GM12878 (cell line): Measurements from ENCODE around the gene KIRREL3.

Source experiments
- EZH2 ChIP-seq: IDR thresholded peaks from 2 replicates; pipeline ENCODE4 v1.6.1; 2012; ENCODE audit warnings: low read depth, mild to moderate bottlenecking, control low read depth, inconsistent platforms, low read length, borderline replicate concordance; ENCODE audit not compliant: control insufficient read depth
- FOXM1 ChIP-seq: IDR thresholded peaks from 2 replicates; pipeline ENCODE4 v1.6.1; 2012; ENCODE audit warnings: low read depth, mild to moderate bottlenecking, inconsistent platforms, low read length, moderate library complexity
- JUNB ChIP-seq: IDR thresholded peaks from 2 replicates; pipeline ENCODE4 v1.6.1; 2016; ENCODE audit warnings: antibody characterized with exemption, mild to moderate bottlenecking
- POLR2A ChIP-seq: IDR thresholded peaks from 2 replicates; pipeline ENCODE4 v1.6.1; 2011; ENCODE audit warnings: low read depth, mild to moderate bottlenecking, low read length
- RAD21 ChIP-seq: IDR thresholded peaks from 2 replicates; pipeline ENCODE4 v1.6.1; 2011; ENCODE audit warnings: mild to moderate bottlenecking, low read depth, low read length, moderate library complexity; ENCODE audit not compliant: insufficient read depth
- SREBF1 ChIP-seq: IDR thresholded peaks from 2 replicates; pipeline ENCODE4 v1.6.1; 2012; ENCODE audit warnings: mild to moderate bottlenecking, low read length
- TAF1 ChIP-seq: IDR thresholded peaks from 2 replicates; pipeline ENCODE4 v1.6.1; 2011; ENCODE audit warnings: mild to moderate bottlenecking, low read depth, low read length, borderline replicate concordance
- TF ChIP-seq, protein P1 (sequence below), 3 experiments: IDR thresholded peaks in 2 of 3; conservative IDR thresholded peaks in 1 of 3; 2 replicates each; pipeline ENCODE4 v1.5.1; 2011; ENCODE audit warnings: low read depth in 3 of 3, low read length in 3 of 3, mild to moderate bottlenecking in 3 of 3, control low read depth in 2 of 3, moderate library complexity in 2 of 3, inconsistent platforms in 1 of 3, mixed read lengths in 1 of 3; ENCODE audit not compliant: control insufficient read depth in 2 of 3, insufficient read depth in 1 of 3; ENCODE audit errors: extremely low read depth in 1 of 3
- TF ChIP-seq, protein P2 (sequence below): fragments of 450-650 bp; conservative IDR thresholded peaks from 2 replicates; pipeline ENCODE4 v1.6.1; 2017; ENCODE audit warnings: mild to moderate bottlenecking, moderate library complexity
- TF ChIP-seq, protein P3 (sequence below): IDR thresholded peaks from 2 replicates; pipeline ENCODE4 v1.6.1; 2012; ENCODE audit warnings: mild to moderate bottlenecking, low read depth, low read length

DNA sequence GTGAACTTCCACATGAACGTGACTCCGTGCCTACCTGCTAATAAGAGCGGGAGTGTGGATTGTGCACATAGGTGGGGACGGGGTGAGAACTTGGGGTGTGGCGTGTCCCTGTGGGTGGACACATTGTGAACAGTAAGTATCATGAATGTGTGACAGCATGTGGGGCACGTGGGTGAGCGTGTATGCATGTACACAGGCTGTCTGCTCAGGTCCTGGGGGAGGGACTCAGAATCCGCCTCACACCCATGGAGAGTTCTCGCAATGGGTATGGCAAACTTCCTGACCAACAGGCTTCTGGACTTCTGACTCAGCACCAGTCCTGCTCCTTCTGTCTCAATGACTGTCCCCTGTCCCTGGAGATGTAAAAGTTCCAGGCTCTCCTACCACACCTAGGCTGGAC, 422.1 kb downstream of the KIRREL3 start:
- TF ChIP-seq POLR2A (no peak), JUNB (no peak), TAF1 (no peak), EZH2 (no peak), SREBF1 (no peak), FOXM1 (no peak), RAD21 (no peak)
- TF ChIP-seq, protein P1, sequence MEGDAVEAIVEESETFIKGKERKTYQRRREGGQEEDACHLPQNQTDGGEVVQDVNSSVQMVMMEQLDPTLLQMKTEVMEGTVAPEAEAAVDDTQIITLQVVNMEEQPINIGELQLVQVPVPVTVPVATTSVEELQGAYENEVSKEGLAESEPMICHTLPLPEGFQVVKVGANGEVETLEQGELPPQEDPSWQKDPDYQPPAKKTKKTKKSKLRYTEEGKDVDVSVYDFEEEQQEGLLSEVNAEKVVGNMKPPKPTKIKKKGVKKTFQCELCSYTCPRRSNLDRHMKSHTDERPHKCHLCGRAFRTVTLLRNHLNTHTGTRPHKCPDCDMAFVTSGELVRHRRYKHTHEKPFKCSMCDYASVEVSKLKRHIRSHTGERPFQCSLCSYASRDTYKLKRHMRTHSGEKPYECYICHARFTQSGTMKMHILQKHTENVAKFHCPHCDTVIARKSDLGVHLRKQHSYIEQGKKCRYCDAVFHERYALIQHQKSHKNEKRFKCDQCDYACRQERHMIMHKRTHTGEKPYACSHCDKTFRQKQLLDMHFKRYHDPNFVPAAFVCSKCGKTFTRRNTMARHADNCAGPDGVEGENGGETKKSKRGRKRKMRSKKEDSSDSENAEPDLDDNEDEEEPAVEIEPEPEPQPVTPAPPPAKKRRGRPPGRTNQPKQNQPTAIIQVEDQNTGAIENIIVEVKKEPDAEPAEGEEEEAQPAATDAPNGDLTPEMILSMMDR (IDR thresholded peaks at IDR 0.05 in 2 of 3, conservative IDR thresholded peaks at IDR 0.05 in 1 of 3; ENCODE audit: control insufficient read depth in 2 of 3, extremely low read depth in 1 of 3, insufficient read depth in 1 of 3, low read depth in 3 of 3, low read length in 3 of 3): no peak
- TF ChIP-seq, protein P2, sequence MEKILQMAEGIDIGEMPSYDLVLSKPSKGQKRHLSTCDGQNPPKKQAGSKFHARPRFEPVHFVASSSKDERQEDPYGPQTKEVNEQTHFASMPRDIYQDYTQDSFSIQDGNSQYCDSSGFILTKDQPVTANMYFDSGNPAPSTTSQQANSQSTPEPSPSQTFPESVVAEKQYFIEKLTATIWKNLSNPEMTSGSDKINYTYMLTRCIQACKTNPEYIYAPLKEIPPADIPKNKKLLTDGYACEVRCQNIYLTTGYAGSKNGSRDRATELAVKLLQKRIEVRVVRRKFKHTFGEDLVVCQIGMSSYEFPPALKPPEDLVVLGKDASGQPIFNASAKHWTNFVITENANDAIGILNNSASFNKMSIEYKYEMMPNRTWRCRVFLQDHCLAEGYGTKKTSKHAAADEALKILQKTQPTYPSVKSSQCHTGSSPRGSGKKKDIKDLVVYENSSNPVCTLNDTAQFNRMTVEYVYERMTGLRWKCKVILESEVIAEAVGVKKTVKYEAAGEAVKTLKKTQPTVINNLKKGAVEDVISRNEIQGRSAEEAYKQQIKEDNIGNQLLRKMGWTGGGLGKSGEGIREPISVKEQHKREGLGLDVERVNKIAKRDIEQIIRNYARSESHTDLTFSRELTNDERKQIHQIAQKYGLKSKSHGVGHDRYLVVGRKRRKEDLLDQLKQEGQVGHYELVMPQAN: no peak
- TF ChIP-seq, protein P3, sequence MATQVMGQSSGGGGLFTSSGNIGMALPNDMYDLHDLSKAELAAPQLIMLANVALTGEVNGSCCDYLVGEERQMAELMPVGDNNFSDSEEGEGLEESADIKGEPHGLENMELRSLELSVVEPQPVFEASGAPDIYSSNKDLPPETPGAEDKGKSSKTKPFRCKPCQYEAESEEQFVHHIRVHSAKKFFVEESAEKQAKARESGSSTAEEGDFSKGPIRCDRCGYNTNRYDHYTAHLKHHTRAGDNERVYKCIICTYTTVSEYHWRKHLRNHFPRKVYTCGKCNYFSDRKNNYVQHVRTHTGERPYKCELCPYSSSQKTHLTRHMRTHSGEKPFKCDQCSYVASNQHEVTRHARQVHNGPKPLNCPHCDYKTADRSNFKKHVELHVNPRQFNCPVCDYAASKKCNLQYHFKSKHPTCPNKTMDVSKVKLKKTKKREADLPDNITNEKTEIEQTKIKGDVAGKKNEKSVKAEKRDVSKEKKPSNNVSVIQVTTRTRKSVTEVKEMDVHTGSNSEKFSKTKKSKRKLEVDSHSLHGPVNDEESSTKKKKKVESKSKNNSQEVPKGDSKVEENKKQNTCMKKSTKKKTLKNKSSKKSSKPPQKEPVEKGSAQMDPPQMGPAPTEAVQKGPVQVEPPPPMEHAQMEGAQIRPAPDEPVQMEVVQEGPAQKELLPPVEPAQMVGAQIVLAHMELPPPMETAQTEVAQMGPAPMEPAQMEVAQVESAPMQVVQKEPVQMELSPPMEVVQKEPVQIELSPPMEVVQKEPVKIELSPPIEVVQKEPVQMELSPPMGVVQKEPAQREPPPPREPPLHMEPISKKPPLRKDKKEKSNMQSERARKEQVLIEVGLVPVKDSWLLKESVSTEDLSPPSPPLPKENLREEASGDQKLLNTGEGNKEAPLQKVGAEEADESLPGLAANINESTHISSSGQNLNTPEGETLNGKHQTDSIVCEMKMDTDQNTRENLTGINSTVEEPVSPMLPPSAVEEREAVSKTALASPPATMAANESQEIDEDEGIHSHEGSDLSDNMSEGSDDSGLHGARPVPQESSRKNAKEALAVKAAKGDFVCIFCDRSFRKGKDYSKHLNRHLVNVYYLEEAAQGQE: no peak
